Suprapubic skin (tissue), 4 donors: ENCODE results near the gene NUMA1. TPM values are rescaled to one million over a fixed set of nuclear protein-coding genes. Genes with fewer than 3 reads are reported as not detected.

Experiments used
- DNase-seq, 2 donors: peaks; one replicate each; pipeline ENCODE4 v3.0.0-alpha.2; 2019; ENCODE audit warnings: low spot score in 2 of 2
- H3K27ac ChIP-seq: fragments of 200-600 bp; sonication (generic); one replicate; pipeline ENCODE4 v1.5.1; 2019
- H3K27me3 ChIP-seq: fragments of 200-600 bp; sonication (generic); one replicate; pipeline ENCODE4 v1.5.1; 2019
- H3K36me3 ChIP-seq: fragments of 200-600 bp; sonication (generic); one replicate; pipeline ENCODE4 v1.5.1; 2019
- H3K4me1 ChIP-seq: fragments of 200-600 bp; sonication (generic); one replicate; pipeline ENCODE4 v1.5.1; 2019
- H3K4me3 ChIP-seq: fragments of 200-600 bp; sonication (generic); one replicate; pipeline ENCODE4 v1.5.1; 2019; ENCODE audit warnings: mild to moderate bottlenecking
- H3K9me3 ChIP-seq: fragments of 200-600 bp; sonication (generic); one replicate; pipeline ENCODE4 v1.5.1; 2019
- EP300 ChIP-seq: sonication (generic); formaldehyde crosslinking; IDR thresholded peaks from one replicate; pipeline ENCODE4 v1.6.1; 2017; ENCODE audit warnings: antibody characterized with exemption
- POLR2A ChIP-seq, 2 donors: fragments of 450-650 bp; IDR thresholded peaks; one replicate each; pipeline ENCODE4 v1.6.1; 2017; ENCODE audit warnings: antibody characterized with exemption in 2 of 2, mild to moderate bottlenecking in 2 of 2, moderate library complexity in 2 of 2
- POLR2AphosphoS5 ChIP-seq, 3 donors: sonication (generic); formaldehyde crosslinking; IDR thresholded peaks; one replicate each; pipeline ENCODE4 v1.6.1; 2017; ENCODE audit warnings: antibody characterized with exemption in 3 of 3
- WGBS: methylation state at CpG from one replicate; pipeline ENCODE4 v1.1.5; 2018; 5-methylcytosine and 5-hydroxymethylcytosine counted together
- total RNA-seq, 4 donors: library from RNA; depleted of rRNA; stranded (reverse); fragments of >200 nt; gene quantifications; one replicate each; pipeline ENCODE4 v1.1.0, GENCODE V29; 2016
- TF ChIP-seq, protein P1 (sequence below), 2 donors: fragments of 200-600 bp in 1 of 2; fragments of 450-650 bp in 1 of 2; sonication (generic) in 1 of 2; IDR thresholded peaks; one replicate each; pipeline ENCODE4 v1.5.1; 2016 to 2019; ENCODE audit warnings: antibody characterized with exemption in 2 of 2, mild to moderate bottlenecking in 1 of 2, moderate library complexity in 1 of 2

The NUMA1 gene
- total RNA-seq, 4 donors from 2014 or later, result 296 to 845 (median 452) TPM

DNA sequence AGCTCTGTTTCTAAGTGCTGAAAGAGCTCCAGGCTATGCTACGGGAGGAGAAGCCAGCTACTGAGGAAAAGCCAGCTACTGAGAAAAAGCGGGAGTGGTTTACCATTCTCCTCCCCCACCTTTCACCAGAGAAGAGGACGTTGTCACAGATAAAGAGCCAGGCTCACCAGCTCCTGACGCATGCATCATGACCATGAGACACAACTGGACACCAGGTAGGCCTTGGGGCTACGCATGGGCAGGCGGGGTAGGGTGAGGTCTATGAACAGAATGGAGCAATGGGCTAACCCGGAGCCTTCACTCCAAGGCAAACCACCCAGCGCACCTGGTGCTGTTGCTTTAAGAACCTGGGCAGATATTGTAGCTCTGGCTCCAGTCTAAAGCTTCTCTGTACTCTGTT, 80.5 kb downstream of the NUMA1 start:
- no peak for TF ChIP-seq EP300
- TF ChIP-seq, protein P1, sequence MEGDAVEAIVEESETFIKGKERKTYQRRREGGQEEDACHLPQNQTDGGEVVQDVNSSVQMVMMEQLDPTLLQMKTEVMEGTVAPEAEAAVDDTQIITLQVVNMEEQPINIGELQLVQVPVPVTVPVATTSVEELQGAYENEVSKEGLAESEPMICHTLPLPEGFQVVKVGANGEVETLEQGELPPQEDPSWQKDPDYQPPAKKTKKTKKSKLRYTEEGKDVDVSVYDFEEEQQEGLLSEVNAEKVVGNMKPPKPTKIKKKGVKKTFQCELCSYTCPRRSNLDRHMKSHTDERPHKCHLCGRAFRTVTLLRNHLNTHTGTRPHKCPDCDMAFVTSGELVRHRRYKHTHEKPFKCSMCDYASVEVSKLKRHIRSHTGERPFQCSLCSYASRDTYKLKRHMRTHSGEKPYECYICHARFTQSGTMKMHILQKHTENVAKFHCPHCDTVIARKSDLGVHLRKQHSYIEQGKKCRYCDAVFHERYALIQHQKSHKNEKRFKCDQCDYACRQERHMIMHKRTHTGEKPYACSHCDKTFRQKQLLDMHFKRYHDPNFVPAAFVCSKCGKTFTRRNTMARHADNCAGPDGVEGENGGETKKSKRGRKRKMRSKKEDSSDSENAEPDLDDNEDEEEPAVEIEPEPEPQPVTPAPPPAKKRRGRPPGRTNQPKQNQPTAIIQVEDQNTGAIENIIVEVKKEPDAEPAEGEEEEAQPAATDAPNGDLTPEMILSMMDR (IDR thresholded peaks at IDR 0.05), result no peak
- TF ChIP-seq POLR2A (IDR thresholded peaks at IDR 0.05), result no peak
- no peak for TF ChIP-seq POLR2AphosphoS5 (IDR thresholded peaks at IDR 0.05)
- H3K4me1 ChIP-seq, result peaks cover 20% of the 10 kb centered on the region
- peak overlapping the region; percentile 34 for H3K4me3 ChIP-seq
- H3K27ac ChIP-seq, result no peak overlapping the region
- no peaks in the 10 kb centered on the region for H3K27me3 ChIP-seq
- H3K9me3 ChIP-seq, result no peaks in the 10 kb centered on the region
- 62% methylated on average over 8 of the region's 8 CpGs for WGBS
- DNase-seq, result no peak
- peaks cover 51% of the 10 kb centered on the region for H3K36me3 ChIP-seq

DNA sequence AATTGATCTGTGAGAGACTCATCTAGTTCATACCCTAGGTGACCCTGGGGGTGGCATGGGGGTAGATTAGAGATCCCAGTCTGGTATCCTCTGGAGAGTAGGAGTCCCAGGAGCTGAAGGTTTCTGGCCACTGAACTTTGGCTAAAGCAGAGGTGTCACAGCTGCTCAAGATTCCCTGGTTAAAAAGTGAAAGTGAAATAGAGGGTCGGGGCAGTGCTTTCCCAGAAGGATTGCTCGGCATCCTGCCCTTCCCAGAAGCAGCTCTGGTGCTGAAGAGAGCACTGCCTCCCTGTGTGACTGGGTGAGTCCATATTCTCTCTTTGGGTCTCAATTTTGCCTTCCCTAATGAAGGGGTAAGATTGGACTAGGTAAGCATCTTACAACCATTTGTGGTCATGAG, 81.0 kb downstream of the NUMA1 start:
- no peaks in the 10 kb centered on the region for H3K27me3 ChIP-seq
- H3K9me3 ChIP-seq, result no peaks in the 10 kb centered on the region
- H3K27ac ChIP-seq, result peak overlapping the region; percentile 53
- TF ChIP-seq POLR2A (IDR thresholded peaks at IDR 0.05) (no peak), EP300 (no peak), POLR2AphosphoS5 (IDR thresholded peaks at IDR 0.05) (no peak)
- TF ChIP-seq, protein P1 (IDR thresholded peaks at IDR 0.05), result no peak
- H3K36me3 ChIP-seq, result peaks cover 46% of the 10 kb centered on the region
- peak overlapping the region; percentile 34 for H3K4me3 ChIP-seq
- no peak for DNase-seq
- H3K4me1 ChIP-seq, result peaks cover 20% of the 10 kb centered on the region
- WGBS, result 38% methylated on average over 2 of the region's 2 CpGs

DNA sequence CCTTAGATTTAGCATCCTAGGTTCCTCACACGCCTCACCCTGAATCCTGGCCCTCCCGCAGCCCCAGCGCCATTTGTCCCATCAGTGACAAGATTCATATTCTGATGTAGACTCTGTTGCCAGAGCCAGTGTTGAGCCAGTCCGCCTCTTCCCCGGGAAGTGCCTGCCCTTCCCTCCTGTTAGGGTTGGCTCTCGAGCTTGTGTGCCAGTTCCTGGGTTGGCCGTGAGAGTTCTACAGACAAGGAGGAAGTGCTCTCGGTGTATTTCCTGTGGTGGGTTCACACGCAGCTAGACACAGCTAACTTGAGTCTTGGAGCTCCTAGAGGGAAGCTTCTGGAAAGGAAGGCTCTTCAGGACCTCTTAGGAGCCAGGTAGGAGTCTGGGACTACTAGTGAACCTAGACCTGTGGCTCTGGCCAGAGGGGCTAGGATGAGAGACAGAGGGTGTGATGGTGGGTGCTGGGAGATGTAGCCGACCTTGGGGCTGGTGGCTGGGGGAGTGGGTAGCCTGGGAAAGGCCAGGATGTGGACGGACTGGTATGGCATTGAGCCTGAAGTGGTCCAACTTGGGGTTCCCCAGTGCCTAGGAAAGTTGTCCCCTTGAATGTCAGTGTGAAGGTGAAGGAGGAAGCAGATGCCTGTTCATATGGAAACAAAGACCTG, 81.6 kb downstream of the NUMA1 start, which contains the start of gene IL18BP:
Gene IL18BP, plus strand, starts transcription at position 261 of the 662 bp plus-strand sequence. CDS start 1,076 bp downstream, outside the sequence.
- peak in 1 of 2 donors; percentile 61 for DNase-seq
- peaks cover 20% of the 10 kb centered on the region for H3K4me1 ChIP-seq

DNA sequence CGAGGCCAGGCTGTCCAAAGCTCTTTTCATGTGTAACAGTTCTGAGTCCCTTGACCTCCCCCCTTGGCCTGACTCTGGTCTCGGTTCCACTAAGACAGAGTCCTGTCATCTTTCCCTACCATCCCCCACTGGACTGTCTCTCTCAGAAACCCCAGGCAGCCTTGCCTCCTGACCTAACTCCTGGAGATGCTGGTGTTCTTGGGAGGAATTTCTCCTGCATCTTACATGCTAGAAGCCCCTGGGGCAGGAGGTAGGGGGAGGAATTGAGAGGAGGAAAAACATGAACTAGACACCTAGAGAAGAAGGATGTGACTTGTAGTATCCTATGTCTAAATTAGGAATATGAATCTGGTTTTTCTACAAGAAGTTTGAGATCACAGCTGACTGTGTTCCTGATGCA, 82.3 kb downstream of the NUMA1 start:
- peaks cover 20% of the 10 kb centered on the region for H3K4me1 ChIP-seq
- TF ChIP-seq, protein P1 (IDR thresholded peaks at IDR 0.05), result no peak
- no peak for TF ChIP-seq POLR2A (IDR thresholded peaks at IDR 0.05)
- no peak for TF ChIP-seq POLR2AphosphoS5 (IDR thresholded peaks at IDR 0.05)
- TF ChIP-seq EP300, result no peak
- WGBS, result 97% methylated on average over 2 of the region's 2 CpGs
- H3K27ac ChIP-seq, result no peak overlapping the region
- no peak for DNase-seq
- H3K9me3 ChIP-seq, result no peaks in the 10 kb centered on the region
- peaks cover 33% of the 10 kb centered on the region for H3K36me3 ChIP-seq
- no peak overlapping the region for H3K4me3 ChIP-seq
- no peaks in the 10 kb centered on the region for H3K27me3 ChIP-seq

More for the DNA sequence above, 81.6 kb downstream of the NUMA1 start, which contains the start of gene IL18BP:
- Histone ChIP-seq H3K4me3 (peak within 1 kb of the TSS; percentile 34), H3K27me3 (no peaks in the 10 kb centered on the region), H3K27ac (peak within 1 kb of the TSS; percentile 53), H3K36me3 (peaks cover 40% of the 10 kb centered on the region), H3K9me3 (no peaks in the 10 kb centered on the region)
- TF ChIP-seq EP300, result no peak
- 76% methylated on average over 11 of the region's 11 CpGs for WGBS

DNA sequence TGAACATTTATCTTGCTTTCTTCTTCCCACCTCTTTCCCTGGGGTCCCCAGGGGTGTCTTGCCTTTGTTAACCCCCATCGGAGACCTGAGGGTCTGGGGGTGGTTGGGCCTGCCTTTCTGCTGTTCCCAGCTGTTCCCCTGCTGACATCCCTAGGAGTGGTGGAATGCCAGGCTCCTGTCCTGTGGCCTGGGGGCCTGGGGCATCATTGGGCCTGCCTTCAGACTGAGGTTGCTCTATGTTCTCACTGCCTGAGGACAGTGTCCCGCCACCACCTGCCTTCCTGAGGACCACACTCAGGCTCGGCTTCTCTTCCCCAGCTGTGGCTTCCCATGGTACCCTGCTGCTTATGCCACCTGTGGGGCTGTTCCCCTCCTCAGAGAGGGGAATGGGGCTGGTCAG, 82.7 kb downstream of the NUMA1 start:
- Histone ChIP-seq H3K27me3 (no peaks in the 10 kb centered on the region), H3K9me3 (no peaks in the 10 kb centered on the region), H3K27ac (no peak overlapping the region), H3K4me1 (peaks cover 20% of the 10 kb centered on the region), H3K36me3 (peaks cover 29% of the 10 kb centered on the region), H3K4me3 (no peak overlapping the region)
- WGBS, result 96% methylated on average over 3 of the region's 3 CpGs
- DNase-seq, result peak in 1 of 2 donors; percentile 52
- TF ChIP-seq POLR2AphosphoS5 (IDR thresholded peaks at IDR 0.05) (no peak), POLR2A (IDR thresholded peaks at IDR 0.05) (no peak), EP300 (no peak)
- TF ChIP-seq, protein P1 (IDR thresholded peaks at IDR 0.05), result no peak
